Measurements from ENCODE around the gene VARS2.

- TF ChIP-seq, protein P1, sequence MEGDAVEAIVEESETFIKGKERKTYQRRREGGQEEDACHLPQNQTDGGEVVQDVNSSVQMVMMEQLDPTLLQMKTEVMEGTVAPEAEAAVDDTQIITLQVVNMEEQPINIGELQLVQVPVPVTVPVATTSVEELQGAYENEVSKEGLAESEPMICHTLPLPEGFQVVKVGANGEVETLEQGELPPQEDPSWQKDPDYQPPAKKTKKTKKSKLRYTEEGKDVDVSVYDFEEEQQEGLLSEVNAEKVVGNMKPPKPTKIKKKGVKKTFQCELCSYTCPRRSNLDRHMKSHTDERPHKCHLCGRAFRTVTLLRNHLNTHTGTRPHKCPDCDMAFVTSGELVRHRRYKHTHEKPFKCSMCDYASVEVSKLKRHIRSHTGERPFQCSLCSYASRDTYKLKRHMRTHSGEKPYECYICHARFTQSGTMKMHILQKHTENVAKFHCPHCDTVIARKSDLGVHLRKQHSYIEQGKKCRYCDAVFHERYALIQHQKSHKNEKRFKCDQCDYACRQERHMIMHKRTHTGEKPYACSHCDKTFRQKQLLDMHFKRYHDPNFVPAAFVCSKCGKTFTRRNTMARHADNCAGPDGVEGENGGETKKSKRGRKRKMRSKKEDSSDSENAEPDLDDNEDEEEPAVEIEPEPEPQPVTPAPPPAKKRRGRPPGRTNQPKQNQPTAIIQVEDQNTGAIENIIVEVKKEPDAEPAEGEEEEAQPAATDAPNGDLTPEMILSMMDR (conservative IDR thresholded peaks at IDR 0.05; ENCODE audit: low read length): peak; percentile 32; the same call in 1 of the 2 replicates
- TF ChIP-seq EZH2phosphoT487 (IDR thresholded peaks at IDR 0.05; ENCODE audit: borderline replicate concordance): no peak
These were observed 52.1 kb downstream of the VARS2 start for GRCh38 chr6:30966154-30966553.

Data from Loucy (cell line).